GM18499 (cell line): ENCODE results near the gene ABCA2.

Experiments used
- ATAC-seq: cut with Tn5 transposase; IDR thresholded peaks from one replicate; pipeline ENCODE4 v1.9.1; 2021; ENCODE audit warnings: moderate number of reproducible peaks; ENCODE audit not compliant: insufficient read depth, unreplicated experiment

Gene ABCA2

DNA sequence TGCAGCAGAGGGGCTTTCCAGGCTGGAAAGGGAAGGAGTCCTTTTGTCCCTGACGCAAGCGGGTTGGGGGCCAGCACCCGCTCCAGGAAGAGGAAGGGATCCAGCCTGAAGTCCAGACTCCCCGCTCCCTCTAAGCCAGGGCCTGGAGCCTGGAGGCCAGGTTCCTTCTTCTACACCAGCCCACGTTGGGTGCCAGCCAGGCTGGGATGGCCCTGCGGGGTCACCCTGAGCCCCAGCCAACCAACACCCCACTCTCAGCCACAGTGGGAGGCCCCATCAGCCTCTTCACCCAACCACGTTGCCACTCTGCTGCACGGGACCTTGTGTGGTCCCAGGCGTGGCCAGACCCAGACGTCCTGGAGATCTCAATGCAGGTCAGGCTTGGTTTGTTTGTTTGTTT, 4.8 kb upstream of the ABCA2 start:
- no peak for ATAC-seq

DNA sequence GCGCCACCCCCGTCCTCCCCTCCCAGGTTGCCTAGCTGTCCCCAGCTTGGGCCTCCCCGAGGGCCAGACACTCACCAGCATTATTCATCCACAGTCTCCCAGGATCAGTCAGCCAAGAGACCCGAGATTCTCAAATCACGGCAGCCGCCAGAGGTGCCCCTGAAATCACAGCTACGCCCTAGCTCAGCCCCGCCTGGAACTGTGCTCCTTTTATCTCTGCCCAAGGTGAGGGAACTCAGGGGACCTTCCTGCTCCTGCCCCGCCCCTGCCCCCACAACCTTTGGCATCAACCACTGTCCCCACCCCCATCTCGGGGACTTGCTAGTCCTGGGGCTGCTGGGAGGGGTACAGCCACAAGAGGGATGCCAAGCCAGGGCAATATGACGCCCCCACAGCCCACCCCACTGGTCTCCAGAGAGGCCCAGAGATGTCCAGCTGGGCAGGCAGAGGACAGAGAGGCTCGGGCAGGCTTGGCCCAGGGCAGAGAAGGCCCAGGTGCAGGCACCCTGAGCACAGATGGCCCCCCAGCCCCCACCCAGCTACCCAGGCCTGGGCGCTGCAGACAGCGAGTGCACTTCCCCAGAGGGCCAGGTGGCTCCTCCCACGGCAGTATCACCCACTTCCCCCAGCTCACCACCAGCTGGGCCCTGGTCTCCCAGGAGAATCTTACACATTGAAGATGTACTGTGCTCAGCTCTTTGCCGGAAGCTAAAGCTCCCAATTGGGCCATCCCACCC, 4.0 kb upstream of the ABCA2 start, which contains the start of gene FUT7:
TSS of gene FUT7 (minus strand) at position 185 of the 737 bp plus-strand sequence. CDS start at position 88, 97 bp downstream.
- ATAC-seq, result no peak

DNA sequence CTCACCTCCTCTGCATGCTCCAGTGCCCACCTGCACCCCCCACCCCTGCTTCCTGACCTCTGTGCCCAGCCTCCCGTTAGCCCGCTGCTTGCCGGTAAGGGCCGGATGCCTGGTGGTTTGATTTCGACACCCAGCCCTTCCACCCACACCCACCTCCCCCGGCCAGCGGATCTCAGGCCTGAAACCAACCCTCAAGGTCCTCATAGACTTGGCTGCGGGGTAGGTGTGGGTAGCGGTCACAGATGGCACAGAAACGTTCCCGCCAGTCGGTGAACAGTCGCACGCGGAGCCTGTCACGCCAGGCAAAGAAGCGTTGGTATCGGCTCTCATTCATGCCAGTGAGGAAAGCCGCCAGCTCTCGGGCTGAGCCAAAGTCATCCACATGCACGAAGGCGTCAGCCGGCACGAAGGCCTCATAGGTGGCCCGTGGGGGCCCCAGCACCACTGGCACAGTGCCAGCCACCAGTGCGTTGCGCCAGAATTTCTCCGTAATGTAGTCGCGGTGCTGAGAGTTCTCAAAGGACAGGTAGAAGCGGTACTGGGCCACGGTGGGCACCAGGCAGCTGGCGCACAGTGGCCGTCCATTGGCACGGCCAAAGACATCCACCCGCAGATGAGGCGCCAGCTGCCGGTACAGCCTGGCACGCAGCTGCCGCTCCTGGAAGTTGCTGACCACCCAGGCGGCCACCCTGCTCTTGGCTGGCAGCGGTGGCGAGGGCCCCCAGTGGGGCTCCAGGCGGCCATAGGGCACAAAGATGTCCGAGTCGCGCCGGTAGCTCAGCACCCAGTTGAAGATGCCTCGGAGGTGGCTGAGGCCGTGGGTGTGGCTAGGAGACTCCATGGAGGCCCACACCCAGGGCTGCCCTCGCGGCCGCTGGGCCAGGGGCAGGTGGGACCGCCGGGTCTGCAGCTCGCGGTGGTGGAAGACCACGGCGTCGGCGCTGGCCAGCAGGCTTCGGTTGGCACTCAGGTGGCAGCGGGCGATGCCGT, 2.8 kb upstream of the ABCA2 start:
- no peak for ATAC-seq

DNA sequence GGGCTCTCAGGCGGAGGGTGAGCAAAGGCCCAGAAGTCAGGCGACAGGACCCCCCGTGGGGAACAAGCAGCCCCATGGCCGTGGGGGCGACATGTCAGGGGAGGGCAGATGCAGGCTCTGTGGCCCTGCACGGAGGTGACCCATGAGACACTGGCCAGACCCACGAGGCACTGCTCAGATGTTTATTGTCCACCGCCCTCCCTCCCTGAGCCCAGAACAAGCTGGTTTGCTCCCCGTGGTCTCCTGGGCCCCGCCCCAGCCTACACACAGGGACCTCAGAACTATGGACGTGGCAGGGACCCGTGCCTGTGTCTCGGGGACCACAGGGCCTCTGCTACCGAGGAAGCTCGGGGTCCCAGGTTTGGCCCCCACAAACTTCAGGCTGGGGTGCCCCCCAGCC, 2.0 kb upstream of the ABCA2 start:
- no peak for ATAC-seq

DNA sequence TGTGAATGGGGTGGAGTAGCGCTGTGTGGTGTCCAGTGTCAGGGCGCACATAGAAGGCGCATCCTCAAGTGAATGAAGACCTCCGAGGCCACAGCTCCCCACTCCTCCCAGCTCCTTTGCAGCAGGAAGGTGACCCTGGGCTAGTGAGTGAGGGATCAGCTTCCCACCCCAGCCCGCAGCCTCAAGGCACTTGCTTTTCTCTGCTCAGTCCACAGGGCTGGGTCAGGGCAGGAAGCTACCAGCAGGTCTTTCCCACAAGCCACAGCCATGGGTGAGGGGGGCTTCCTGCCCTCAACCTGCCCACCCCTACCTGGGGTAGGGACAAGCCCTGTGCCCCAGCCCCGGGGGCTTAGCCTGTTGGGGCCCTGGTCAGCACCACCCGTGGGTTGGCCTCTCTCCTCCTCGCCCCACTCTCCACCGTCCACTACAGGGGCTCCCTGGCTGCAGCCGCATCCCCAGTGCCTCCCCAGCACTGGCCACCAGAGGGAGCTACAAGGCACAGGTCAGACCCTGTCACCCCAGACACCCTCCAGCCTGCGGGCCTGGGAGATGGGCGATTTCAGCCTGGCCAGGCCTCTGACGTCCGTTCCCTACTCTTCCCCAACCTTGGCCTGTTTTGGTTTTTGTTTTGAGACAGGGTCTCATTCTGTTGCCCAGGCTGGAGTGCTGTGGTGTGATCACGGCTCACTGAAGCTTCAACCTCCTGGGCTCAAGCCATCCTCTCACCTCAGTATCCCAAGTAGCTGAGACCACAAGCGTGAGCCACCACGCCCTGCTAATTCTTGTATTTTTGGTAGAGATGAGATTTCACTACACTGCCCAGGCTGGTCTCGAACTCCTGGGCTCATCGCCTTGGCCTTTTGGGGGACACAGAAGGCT, 1.3 kb upstream of the ABCA2 start:
- no peak for ATAC-seq

DNA sequence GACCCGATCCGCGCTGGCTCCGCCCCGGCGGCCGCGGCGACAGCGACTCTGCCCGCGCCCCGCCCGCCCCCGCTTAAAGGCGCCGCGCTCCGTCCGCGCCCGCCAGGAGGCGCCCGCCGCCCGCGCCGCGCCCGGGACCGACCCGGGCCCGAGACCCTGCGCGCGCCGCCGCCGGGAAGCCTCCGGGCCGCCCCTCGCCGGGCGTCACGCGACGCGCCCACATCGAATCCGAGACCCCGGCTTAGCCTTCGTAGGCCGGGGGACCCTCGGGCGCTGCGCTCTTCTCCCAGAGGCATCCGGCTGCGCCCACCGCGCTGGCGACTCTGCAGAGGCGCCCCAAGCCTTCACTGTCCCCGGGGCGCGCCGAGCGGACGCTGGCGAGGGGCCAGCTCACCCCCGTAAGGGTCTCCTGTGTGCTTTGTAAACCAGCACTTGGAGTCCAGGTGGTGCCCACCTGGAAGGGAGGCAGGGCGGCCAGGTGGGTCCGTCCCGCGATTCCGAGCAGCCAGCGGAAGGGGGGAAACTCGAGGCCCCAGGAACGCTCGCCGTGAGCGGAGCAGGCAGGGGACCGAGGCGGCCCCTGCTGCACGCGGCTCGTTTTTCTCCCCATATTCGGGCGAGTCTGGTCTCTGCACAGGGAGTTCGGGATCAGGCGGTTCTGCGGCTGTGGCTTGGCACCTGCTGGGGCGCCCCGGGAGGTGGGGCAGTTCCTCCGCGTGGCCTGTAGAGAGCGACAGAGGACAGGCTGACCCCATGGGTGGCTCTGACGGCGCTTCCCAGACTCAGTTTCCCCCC, 423 bp upstream of the ABCA2 start:
- no peak for ATAC-seq

DNA sequence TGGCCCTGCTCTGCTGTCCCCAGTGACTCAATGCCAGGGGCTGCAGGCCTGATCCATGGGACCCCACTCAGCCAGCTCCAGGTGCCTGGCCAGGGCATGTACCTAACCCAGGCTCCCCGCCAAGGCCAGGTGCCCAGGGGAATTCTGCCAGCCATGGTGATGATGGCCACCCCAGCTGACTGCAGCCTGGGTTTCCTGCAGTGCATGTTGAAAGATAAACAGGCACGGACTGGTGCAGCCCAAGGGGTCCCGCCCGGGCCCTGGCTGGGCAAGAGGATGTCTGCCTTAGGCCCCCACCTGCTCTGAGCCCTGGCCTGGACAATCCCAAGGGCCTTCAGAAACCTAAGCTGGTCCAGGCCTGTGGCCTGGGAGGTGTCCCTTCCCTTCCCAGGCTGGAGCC, 1.2 kb downstream of the ABCA2 start:
- no peak for ATAC-seq

DNA sequence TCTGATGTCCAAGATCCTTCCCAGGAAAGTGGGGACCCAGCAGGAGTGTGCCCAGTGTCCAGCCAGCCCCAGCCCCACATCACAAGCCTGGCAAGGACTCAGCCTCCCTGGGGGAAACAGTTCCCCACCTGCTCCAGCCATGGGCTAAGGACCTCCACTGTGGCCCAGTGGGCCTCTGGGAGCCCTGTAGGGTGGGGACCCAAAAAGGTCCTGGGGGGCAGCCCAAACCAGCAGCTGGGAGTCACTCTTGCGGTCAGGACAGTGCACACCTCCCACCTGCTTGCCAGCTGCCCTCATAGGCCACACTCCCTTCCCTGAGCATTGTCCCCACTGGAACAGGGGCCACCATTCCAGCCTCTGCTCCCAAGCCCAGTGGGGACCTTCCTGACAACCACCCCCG, 1.7 kb downstream of the ABCA2 start:
- ATAC-seq, result no peak

DNA sequence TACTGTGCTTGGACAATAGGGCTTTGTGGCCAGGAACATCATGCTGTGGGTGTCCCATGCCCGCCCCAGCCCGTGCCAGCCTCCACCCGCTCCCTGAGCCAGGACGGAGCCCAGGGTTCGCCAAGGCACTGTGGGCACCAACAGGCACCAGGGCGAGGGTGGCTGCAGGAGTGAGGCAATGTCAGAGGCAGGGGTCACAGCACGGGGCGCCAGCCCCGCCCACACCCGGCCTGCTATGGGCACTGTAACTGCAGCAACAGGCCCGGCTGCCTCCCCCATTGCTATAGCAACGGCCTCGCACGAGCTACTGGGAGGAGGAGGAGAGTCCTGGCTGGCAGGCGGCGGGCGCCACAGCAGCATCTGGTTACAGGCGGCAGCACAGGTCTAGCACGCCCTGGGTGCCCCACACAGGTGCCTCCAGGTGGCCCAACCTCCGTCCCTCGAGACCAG, 2.5 kb downstream of the ABCA2 start:
- ATAC-seq, result no peak

DNA sequence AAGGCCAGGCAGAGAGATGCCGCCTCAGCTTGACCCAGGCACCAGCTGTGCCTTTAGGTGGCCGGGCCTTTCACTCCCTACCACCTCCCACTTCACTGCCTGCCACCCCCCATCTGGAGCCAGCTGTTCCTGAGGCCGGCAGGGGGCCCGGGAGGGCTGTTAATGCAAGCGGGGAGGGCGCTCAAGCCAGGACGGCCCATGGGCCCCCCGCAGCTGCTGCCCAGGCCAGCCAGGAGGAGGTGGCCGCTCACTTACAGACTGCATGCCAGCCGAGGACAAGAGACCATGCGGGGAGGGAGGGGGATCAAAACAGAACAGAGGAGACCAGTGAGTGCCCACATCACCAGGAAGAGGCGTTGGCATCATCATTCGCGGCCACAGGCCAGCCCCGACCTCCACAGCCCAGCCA, 4.5 kb downstream of the ABCA2 start:
- ATAC-seq, result no peak

DNA sequence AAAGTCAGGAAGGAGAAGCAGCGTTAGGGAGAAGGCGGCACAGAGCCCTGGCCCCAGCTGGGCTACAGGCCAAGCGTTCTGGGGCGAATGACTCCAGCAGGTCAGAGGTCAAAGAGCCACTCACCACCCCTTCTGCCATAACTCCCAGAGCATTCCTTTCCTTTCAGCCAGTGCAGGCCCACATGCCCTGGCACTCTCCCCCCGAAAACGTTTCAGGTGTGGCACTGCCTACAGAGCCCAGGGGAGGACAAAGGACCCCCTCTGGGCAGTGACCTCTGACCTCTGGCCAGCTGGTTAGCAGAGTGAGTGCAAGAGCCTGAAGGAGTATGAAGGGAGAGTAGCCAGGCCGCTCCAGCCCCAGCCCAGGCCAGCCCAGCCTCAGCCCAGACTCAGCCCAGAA, 4.9 kb downstream of the ABCA2 start:
- ATAC-seq, result no peak

DNA sequence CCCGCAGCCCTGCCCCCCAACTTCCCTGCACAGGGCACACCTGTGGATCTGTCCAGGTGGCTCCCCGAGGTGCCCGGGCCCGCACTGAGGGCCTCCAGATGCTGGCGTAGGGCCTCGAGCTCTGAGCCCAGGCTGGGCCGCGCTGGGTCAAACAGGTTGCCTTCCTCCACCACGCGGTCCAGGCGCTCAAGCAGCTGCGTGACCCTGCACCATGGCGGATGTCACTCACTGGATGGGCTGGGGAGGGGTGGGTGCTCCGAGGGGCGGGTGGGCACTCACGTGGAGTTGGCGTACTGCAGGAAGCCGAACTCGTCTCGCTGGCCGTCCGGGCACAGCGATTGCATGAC, 5.4 kb downstream of the ABCA2 start:
- no peak for ATAC-seq

DNA sequence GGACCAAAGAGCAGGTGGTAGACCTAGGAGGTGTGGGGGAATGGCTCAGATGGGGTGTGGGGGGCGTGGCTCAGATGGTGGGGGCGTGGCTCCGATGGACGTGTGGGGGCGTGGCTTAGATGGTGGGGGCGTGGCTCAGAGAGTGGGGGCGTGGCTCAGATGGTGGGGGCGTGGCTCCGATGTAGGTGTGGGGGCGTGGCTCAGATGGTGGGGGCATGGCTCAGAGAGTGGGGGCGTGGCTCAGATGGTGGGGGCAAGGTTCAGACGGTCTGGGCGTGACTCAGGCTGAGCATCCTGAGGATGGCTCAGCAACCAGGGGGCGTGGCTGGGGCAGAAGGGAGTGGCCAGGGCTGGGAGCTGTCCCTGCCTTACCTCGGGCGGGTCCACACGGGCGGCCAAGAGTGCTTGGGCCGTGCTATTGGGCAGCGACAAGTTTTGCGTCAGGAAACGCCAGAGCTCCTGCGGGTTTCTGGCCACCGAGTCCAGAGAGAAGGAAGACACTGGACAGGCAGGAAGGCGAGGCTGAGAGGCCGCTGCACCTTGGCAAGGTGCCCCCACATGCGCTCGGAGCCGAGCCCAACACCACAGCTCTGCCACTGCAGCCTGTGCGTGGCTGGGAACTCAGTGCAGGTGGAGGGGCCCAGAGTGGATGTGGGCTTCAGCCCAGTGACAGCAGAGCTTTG, 5.9 kb downstream of the ABCA2 start:
- no peak for ATAC-seq

DNA sequence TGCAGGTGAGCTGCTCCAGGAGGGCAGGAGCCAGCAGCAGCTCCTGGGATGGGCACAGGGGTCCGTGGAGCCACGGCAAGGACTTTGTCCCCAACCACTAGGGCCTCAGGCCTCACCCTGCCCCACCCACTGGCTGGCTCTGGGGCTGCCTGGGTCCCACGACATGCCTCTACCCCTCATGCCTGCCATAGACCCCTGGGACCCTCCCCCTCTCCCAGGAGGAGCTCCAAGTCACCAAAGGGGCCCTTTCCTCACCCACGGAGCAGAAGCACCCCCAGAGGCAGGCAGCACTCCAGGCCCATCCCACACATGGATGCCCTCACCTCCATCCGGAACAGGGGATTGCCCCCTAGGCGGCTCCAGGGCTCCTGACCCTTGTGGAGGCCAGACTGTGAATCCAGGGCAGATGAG, 6.5 kb downstream of the ABCA2 start:
- no peak for ATAC-seq

DNA sequence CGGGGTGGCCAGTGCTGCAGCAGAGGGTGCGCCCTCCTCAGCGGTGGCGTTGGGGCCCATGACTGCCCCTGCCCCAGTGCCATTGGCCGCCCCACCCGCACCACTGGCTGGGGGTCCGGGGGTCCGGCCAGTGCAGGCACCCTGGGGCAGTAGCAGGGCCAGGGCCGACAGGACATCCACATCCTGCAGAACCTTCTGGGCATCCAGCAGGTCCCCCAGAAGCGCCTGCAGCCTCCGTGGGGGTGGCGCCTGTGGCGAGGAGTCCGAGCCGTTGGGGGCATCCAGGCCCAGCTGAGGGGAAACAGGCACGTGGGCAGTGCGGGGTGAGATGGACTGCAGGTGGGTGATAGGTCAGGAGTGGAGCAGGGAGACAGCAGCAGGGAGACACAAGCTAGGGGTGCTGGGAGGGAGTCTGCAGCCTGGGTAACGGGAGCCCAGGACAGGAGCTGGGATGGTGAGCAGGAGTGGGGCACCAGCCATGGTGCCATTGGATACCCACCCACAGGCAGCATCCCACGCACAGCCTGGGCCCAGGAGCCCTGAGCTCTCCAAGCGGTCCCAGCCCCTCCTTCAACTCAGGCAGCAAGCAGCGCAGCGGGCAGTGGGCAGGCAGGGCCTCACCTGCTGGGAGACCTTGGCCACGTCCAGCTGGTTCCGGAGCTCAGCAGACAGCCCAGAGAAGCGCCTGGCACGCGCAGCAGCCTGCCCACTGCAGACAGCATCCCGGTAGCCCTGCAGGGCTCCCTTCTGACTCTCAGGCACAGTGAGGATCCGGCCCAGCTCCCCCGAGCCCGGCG, 7.1 kb downstream of the ABCA2 start:
- ATAC-seq, result no peak

DNA sequence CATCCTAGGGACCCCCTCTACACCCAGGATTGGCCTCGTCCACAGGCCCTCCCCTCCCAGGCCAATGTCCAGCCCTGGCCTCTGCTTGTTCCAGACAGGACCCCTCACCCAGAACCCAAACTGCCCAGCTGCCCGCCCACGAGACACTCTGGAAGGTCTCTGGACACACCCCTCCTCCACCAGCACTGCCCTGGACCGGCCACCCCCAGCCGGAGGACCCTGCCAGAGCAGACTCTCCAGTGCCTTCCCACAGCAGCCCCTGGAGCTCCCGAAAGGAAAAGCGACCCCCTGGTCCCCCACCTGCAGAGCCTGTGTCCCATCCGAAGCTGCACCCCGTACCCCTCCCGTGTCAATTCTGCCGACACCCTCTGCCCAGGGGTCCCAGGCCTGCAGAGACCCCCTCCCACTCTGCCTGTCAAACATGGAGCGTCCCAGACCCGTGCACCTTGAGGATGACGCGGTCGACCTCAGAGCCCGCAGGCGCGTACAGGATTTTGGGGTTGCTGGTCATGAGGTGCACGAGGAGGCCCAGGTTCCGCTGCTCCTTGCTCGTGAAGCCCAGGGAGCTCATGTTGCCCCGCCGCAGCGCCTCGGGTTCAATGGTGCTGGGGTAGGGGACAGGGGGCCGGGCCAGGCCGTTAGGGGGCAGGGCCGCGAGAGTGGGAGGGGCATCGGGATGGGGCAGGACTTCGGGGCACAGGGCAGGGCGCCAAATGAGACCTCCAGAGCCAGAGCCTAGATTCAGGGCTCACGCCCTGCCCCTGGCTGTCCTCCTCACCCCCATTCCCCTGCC, 8.0 kb downstream of the ABCA2 start:
- no peak for ATAC-seq

DNA sequence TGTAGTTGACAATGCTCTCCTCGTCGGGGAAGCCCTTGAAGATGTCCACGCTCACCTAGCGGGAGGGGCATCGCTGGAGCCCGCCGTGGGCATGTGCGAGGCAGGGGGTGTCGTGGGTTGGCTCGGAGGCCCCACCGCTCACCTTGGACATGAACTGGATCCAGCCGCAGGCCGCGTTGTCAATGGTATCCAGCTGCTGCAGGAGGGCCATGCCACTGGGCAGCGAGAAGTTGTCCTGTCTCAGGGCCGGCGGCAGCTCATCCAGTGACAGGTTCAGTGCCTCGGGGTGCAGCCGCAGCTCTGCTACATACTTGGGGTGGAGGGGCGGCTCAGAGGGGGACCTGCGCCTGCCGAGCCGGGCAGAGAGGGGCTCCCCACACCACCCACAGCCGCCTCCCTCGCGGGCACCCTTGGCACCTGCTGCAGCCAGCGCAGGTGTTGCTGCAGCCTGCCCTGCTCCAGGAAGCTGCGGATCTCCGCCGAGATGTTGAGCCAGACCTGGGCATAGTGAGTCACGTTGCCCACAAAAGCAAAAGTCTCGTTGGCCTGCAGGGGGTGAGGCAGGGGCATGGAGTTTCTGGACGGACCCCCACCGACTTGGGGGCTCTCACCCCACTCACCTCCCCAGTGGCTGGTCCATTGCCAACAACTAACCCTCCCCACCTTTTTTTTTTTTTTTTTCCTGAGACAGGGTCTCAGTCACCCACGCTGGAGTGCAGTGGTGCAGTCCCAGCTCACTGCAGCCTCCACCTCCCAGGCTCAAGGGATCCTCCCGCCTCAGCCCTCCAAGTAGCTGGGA, 9.1 kb downstream of the ABCA2 start:
- ATAC-seq, result no peak
